Measurements from ENCODE around the gene CERS2. TPM values are rescaled to one million over a fixed set of nuclear protein-coding genes. Genes with fewer than 3 reads are reported as not detected.

CERS2 gene, protein sequence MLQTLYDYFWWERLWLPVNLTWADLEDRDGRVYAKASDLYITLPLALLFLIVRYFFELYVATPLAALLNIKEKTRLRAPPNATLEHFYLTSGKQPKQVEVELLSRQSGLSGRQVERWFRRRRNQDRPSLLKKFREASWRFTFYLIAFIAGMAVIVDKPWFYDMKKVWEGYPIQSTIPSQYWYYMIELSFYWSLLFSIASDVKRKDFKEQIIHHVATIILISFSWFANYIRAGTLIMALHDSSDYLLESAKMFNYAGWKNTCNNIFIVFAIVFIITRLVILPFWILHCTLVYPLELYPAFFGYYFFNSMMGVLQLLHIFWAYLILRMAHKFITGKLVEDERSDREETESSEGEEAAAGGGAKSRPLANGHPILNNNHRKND
- total RNA-seq (ENCODE audit: insufficient read depth, low replicate concordance) = 55.9 TPM

DNA sequence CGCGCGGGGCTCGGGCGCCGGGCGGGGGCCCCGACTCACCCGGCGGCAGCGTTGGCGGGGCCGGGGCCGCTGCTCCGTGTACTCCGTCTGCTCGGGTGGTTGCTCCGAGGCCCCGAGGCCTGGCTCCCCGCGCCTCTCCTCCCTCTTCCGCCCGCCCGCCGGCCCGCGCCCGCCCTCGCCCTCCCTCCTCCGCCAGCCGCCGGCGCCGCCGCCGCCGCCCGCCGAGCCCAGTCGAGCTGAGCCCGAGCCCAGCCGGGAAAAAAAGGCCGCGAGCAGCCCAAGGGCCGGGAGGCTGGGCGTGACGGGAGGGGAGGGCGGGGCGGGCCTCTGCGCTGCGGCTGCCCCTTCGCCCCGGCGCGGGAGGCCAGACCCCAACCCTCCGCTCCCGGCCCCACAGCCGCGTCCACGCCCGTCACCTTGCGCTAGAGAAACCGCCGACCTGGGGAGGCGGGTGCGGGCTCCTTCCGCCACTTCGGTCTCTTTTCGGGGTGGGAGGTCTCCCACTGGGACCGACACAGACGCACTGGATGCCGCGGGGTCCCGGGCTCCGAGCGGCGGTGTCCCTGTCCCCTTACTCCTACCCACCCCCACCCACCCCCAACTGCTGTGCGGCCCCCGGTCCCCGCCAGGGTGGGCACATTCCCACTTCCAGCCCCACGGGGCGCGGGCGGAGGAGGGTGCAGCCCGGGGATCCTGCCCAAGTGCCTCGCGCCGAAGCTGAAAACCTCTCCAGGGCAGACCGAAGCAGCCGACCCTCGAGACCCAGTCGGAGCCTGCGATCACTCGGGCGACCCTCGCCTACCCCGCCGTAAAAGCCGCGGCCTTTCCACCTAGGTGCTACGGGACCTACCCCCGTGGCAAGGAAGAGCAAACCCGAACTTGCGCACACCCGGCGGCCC lies at the start of gene CERS2:
Gene CERS2 (minus strand): TSS at position 256 of the 899 bp plus-strand sequence. CDS start 5,745 bp downstream, outside the sequence.
- DNase-seq (ENCODE audit: low spot score) = peak; percentile 89

DNA sequence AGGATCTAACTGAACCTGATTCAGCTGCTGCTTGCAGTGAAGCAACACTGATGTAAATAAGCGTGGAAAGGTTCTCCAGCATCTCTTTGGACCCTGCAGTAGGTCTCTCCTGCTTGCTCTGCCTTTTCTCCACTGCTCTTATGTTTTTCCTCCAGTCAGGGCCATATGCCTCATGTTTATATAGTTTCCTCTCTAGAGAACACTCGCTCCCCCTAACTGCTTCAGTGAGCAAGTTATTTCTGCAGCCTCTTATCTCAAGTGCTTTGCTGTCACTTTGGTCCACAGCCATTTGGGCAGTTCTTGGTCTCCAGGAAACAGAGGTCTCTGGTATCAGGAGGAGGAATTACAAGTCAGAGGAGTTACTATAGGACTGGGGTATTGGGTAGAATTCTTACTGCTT lies 38.9 kb upstream of the CERS2 start:
- peak; percentile 96 for DNase-seq (ENCODE audit: low spot score)

DNA sequence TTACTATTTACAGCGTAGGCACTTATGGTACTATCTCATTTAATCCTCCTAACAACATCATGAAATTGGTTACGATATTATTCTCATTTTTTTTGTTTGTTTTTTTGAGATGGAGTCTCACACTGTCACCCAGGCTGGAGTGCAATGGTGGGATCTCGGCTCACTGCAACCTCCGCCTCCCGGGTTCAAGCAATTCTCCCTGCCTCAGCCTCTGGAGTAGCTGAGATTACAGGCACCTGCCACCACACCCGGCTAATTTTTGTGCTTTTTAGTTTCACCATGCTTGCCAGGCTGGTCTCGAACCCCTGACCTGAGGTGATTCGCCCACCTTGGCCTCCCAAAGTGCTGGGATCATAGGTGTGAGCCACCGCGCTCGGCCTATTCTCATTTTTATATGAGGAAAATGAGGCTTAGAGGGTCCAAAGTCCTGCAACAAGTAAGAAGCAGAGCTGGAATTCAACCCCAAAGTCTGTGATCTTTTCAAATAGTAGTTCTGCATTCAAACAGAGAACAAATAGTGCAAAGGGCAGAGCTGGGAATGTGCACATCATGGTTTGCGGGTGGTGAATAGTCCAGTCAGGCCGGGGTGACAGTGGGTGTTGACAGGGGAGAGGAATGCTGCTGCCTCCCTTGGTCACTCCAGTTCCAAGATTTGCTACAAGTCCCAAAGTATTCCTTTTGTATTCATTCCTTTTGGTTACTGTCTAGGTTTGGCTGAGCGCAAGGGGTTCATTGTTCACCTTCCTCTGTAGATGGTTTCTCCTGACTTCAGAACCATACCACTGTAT lies 38.2 kb upstream of the CERS2 start:
- no peak for DNase-seq (ENCODE audit: low spot score)

DNA sequence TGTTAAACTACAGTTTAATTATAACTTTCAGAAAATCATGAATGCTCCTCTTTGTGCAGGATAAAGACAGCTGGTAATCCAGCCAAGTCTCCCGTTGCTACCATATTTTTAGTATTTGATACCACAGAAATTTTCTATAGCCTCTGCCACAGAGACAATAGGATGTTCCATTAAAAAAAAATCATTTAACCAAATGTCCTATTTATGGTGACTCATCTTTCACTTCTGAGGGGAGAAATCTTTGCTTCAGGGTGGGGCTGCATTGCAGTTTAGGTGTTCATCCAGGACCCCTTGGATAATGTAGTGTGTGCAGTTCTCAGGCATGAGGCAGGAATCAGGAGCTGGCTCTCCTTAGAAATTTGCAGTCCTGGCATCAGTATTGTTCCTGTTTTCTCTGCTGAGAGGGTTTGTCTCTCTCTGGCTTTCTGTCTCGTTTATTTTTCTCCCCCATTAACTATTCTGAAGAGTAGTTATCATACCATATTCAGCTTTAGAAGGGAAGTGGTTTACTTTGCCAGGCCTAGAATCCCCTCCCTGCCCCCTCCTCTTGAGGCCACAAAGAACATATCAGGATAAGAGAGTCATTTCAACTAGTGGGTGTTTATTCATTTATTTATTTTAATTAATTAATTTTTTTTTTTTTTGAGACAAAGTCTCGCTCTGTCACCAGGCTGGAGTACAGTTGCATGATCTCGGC lies 36.7 kb upstream of the CERS2 start:
- no peak for DNase-seq (ENCODE audit: low spot score)

DNA sequence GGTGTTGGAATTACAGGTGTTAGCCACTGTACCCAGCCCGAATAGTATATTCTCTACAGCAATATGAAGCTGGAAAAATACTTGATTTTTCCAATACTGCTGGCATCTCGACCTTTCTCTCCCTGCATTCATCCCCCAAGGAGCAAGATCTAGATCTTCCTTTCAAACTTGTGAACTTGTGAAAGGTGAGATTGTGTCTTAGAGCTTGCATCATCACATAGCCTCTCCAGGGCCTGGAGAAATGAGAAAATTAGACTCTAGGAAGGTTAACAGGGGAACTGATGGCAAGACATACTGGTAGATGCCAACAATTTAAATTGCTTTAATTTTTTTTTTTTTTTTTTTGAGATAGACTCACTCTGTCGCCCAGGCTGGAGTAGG lies 35.7 kb upstream of the CERS2 start:
- DNase-seq (ENCODE audit: low spot score) = no peak

DNA sequence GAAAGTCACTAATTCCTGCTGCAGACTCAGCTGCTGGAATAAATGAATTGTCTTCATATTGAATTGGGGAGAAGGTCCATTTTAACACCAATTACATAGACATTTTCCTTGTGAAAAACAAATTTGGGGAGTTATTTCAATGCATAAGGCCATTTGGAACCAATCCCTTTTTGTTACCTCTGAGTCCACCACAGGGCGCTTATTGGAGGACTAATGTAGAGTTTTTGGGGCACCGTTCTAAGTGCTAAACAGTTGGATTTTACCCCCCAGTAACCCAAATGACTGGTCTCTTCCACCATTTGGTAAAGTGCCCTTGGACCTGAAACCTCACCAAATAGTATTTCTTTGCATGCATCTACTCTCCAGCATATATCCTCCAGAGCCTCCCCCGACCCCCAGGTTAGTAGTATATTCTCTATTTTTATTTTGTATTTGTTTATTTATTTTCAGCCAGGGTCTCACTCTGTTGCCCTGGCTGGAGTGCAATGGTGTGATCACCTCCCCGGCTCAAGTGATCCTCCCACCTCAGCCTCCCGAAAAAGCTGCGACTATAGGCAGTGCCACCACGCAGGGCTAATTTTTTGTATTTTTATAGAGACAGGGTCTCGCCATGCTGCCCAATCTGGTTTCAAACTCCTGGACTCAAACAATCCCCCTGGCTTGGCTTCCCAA lies 35.2 kb upstream of the CERS2 start:
- DNase-seq (ENCODE audit: low spot score) = no peak

DNA sequence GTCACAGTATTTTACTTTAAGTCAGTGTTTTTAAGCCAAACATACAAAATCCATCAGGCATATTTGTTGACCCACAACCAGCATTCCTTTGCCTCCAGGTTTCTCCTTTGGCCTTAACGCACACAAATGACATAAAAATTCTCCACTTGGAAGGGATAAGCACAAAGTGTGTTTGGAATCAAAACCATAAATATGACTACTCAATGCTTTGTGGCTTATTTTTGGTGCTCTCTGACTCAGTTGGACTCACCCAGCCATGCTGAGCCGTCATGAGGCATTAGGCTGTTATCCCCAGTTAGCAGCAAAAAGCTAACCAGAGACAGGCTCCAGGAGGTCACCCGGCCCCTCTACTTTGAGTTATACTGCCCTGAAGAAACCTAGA lies 34.6 kb upstream of the CERS2 start:
- DNase-seq (ENCODE audit: low spot score) = peak; percentile 48

DNA sequence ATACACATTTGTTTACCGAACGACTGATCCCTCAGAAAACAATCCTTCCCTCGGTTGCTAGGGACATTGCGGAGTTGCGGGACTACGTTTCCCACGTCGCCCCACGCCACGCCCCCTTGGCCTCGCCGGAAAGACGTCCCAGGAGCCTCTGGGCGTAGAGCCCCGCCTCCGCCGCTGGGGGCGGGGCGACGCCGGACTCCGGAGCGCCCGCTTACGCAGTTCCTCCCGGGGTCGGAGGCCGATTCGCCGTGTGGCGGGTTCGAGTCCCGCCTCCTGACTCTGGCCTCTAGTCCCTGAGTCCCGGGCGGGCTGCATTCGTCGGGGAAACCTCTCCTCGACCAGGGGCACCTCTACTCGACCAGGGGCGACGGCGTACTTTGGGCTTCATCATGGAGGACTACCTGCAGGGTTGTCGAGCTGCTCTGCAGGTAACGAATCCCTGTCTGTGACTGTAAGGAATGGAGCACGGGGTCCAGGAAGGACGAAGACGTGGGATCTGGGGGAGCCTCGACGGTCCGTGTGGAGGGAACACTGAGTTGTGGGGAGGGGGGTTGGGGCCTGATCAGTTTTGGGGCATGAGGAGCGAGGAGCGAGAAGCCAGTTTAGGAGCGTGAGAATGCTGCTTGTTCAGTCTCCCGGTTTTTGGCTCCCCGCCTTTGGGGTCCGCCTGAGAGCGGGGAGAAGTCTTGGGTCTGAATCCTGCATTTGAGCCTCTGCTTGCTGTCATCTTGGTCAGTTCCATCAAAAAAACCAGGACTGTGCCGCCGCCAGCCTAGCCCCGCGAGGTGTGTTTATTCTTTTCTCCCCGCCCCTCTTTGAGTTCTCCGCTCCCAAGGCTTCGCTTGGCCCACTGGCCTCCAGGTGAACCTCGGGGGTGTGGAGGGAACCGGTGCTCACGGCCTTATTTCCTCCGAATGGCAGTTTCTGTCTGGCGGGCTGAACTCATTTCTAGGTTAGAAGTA lies 33.9 kb upstream of the CERS2 start, which contains the start of gene PRUNE1:
Gene PRUNE1 (plus strand): TSS at position 206 of the 962 bp plus-strand sequence. CDS start 184 bp downstream, at position 390.
- peak; percentile 98 for DNase-seq (ENCODE audit: low spot score)

DNA sequence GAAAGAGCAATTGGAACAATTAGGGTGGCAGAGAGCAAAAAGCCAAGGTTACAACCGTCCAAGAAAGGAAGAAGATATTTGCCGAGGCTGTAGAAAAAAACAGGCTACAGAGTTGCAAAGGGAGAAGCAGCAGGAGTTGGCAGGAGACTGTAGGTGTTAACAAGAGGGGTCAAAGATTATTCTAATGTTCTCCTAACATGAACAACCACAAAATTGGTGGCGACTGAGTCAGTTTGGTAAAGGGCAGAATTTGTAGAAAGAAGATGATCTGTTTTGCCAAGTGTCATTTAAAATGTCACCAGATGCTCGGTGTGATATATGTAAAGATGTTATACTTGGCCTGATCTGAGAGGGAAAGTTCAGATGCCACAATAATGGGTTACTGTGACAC lies 33.2 kb upstream of the CERS2 start:
- no peak for DNase-seq (ENCODE audit: low spot score)

DNA sequence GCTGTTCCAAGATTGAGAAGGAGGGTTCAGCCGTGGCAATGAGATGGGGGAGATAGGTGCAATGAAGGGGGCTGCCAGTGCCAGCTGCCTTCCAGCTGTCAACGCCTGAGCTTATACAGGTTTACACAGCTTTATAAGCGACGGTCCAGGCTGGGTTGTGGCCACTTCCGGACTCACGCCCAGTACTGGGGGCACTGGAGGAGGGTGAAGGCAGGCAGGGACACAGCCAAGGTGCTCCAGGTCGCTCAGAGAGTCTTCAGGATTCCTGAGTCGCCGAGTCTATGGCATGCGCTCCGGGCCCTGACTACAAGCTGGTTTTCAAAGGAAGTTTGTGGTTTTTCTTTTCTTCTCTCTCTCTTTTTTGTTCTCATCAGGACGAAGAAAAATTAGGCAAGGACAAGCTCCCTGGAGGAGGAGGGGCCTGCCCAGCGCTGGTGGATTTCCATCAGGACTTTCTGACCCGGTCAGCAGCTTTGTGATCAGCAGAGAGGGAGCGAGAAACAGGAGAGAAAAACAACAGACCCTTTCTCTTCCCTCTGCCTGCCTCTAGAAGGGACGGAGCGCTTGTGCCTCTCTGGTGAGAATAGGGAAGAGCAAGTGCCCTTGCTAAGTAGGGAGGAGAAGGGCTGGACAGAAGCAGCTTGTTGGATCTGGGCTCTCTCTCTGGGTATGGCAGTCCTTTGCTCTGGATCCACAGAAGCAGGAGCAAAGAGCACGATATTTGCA lies 31.9 kb upstream of the CERS2 start, which contains the start of gene MINDY1:
Gene MINDY1 (minus strand): TSS at position 576 of the 726 bp plus-strand sequence. CDS start 4,285 bp downstream, outside the sequence.
- peak; percentile 93 for DNase-seq (ENCODE audit: low spot score)

DNA sequence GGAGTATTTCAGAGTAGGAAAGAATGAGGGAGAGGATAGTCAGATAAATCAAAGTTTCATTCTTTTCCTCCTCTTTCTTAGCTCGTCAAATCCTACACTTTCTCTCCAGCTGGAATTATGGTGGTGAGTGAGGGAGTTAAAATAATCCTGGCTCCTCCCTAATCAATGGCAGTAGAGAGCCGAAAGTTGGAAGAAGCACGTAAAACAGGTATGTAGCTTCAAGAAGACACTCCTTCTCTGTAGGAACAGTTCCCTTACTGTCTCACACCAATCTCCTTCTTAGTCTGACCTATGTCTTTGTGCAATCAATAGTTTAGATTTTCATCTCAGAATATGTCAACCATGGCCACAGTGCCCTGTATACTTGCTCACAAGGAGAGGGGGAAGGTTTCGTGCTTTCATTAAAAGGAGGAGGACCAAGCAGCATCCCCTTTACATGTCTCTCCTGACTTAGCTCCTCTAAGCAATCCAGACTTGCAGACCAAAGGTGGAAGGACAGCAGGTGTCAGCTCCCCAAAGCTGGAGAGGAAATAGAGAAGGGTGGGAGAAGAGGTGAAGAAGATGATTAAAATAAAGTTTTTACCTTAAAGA lies 31.2 kb upstream of the CERS2 start:
- no peak for DNase-seq (ENCODE audit: low spot score)

DNA sequence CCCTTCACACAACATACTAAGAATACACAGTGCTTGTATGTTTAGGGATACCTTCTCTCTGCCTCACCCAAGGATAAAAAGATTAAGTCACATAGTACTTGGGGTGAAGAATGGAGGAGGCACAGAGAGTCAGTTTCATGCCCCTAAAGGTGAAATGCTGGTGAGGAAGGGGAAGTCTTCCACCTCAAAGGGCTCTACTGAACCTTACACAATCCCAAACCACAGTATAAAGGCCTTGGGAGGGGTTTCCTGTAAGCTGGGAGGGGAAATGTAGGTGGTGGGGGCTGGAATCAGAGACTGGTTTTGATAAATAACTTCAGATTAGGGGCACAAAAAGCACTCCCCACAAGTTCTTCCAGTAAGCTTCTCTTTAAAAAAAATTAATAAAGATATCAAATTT lies 28.5 kb upstream of the CERS2 start:
- no peak for DNase-seq (ENCODE audit: low spot score)

DNA sequence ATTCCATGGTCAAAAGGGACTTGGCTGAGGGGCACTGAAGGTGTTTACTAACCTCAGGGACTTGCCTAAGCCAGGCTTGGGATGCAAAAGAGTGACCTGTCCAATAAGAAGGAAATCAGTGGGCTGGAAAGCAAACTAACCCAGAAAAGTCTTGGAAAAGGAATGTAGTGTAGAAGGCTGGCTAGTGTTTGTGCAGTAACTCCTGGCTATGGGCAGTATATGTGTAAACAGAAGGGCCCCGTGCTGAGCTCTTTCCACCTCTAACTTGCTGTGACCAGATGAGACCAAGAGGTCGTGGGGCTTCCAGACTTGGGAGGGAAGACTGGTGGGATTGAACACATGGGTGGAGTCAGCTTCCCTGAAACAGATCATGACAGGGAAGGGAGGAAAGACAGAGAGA lies 28.0 kb upstream of the CERS2 start:
- DNase-seq (ENCODE audit: low spot score) = no peak

DNA sequence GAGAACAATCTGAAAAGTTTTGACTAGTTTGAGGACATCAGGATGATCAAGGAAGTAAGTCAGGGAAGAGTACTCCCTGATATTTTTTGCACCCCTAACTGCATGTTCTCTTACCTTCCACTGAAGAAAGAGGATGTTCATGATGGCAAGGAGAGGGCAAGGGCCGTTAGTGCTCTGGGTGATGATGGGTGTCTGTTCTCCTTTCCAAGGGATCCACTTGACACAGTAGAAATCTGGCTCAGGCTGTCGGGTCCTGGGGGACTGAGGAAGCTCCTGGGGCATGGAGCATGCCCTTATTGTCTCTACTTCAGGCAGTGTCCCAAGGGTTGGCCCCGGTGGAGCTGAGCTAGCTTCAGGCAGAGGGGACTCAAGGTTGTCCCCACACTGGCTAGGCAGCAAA lies 27.4 kb upstream of the CERS2 start:
- DNase-seq (ENCODE audit: low spot score) = no peak

DNA sequence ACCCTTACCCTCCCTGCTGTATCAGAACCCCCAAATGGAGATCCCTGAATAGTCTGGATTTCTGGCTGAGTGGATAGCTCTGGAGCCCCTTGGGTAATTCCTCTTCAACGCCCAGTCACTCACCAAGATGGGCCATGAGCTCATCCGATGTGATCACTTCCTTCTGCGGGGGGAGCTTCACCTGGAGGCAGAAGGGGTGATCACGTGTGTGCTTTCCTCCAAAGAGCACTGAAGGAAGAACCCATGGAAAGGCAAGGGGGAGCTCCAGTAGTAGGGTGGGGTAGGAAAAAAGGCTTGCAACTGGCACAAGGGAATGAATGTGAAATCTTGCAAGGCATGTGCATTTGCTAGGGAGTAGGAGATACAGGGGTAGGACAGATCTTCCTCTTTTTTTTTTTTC lies 27.0 kb upstream of the CERS2 start:
- no peak for DNase-seq (ENCODE audit: low spot score)

DNA sequence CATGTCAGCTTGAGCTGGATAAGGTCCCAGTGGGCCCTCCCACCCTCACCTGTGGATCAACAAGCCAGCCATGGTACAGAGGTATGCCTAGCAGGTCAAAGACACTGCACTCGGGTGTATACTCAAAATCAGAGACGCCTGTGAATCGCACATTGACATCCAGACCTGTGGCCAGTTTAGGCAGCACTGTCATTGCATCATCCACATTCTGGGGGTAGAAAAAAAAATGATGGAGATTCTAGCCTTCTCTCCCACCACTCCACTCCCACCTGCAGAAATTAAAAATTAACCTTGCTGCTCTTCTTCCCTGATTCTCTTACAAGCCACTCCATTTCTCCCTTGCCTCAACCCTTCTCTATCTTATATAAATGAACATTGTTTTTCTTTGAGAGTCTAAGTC lies 25.8 kb upstream of the CERS2 start:
- DNase-seq (ENCODE audit: low spot score) = no peak

DNA sequence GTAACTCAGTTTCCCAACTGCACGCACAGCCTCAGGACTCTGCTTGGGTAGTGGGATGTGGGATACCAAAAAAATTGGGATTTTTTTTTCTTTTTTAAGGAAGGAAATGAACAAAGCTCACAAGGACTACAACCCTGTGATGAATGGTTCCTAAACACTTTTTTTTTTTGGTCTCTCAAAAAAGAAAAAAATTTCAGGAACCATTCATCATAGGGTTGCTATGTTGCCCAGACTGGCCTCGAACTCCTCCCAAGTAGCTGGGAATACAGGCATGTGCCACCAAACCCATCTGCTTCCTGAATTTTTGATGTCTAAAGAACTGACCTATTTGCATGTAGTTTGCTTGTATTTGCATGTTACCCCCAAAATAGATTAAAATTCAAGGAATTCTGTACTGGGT lies 25.3 kb upstream of the CERS2 start:
- no peak for DNase-seq (ENCODE audit: low spot score)

DNA sequence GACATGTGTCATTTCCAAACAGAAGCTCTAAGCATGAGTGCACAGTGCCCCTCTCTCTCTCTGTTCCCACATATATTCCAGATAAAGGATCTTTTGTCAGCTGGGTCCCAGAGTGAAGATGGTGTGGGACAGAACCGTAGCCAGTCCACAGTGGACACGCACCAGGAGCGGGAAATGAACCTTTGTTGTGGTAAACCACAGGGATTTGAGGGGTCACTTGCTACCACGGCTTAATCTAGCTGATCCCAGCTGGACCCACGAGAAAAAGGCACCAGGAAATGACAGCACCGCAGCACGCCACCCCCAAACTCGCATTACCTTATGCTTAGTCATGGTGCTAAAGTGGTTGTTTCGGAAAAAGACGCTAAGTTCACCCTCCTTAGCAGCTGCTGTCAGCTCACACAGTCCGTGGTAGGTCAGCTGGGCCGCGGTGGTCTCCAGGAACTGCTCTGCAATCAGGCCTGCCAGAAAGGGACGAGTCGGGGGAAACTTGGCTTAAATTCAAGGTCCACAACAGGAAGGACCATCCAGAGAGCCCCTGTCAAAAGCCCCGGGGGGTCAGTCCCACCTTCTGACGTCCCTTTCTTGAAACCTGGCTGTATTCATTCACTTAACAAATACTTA lies 24.5 kb upstream of the CERS2 start:
- DNase-seq (ENCODE audit: low spot score) = no peak

Measured in umbilical cord (tissue), 2 donors.